Measurements from ENCODE around the gene MRTFA.

The MRTFA gene

DNA sequence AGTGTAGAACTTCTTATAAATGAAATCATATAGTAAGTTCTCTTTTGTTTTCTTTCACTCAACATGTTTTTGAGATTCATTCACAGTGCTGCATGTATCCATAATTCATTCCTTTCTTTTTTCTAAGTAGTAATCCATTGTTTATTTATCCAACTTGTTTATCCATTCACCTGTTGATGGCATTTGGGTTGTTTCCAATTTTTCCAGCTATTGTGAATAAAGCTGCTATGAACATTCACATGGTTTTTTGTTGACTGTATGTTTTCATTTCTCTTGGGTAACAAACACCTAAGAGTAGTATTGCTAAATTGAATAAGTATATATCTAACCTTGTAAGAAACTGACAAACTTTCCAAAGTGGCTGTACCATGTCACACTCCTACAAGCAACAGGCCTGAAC, 23.5 kb downstream of the MRTFA start:
- TF ChIP-seq CTCF (IDR thresholded peaks at IDR 0.05) (no peak), ZFX (IDR thresholded peaks at IDR 0.05; ENCODE audit: borderline replicate concordance) (no peak)
- no peak overlapping the region for H3K27ac ChIP-seq

DNA sequence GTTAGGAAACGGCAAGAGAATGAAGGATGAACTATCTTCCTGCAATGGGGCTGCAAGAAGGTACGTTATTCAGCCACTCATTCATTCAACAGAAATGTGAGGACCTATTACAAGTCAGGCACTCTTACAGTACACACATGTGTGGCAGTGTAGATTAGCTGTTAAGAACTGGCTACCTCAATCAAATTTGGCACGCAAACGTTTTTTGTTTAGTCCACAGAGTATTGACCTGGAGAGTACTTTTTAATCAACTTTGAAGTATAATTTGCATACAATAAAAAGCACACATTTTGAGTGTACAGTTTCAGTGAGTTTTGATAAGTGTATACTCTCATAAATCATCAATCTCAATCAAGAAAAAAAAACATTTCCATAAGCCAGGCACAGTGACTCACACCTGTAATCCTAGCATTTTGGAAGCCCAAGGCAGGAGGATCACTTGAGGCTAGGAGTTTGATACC, 24.2 kb downstream of the MRTFA start:
- no peak overlapping the region for H3K27ac ChIP-seq
- no peak for TF ChIP-seq CTCF (IDR thresholded peaks at IDR 0.05)
- no peak for TF ChIP-seq ZFX (IDR thresholded peaks at IDR 0.05; ENCODE audit: borderline replicate concordance)

DNA sequence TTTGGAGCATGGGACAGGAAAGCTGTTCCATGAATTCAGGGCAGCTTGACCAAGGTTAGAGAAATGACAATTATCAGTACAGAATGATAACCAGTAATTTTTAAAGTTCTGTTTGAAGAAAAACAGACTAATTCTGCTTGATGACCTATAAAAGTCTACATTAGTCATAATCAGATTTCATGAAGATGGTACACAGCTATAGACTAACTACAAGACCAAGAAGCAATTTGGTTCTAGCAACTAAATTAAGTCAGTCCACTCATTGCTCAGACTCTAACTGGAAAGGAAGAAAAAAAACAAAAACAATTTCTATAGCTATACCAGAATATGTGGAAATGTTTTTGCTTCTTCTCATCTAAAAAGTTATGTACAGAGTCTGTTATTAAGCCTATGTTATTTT, 24.9 kb downstream of the MRTFA start:
- no peak for TF ChIP-seq CTCF (IDR thresholded peaks at IDR 0.05)
- no peak for TF ChIP-seq ZFX (IDR thresholded peaks at IDR 0.05; ENCODE audit: borderline replicate concordance)
- no peak overlapping the region for H3K27ac ChIP-seq

DNA sequence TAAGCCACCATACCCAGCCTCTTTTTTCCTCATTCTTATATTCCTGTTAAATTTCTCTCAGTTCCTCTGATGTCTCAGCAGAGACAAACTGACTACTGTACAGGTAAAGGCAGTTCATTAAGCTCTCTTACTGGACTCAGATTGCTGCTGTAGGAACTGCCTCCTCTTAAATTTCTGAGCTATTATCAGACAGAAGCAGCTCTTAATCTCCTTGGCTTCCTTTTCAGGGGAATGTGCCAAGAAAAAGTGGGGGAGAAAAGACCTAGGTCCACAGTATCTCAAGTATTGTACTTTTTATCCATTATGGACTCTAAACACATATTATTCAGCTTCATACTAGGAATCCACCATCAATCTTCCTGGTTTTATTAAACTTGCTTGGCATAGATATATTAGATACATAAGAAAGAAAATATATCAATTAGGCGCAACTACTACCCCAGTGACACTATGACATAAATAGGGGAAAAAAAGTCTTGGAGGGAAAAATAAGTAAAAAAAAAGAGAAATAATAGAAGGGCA, 26.1 kb downstream of the MRTFA start:
- H3K27ac ChIP-seq = no peak overlapping the region
- TF ChIP-seq ZFX (IDR thresholded peaks at IDR 0.05; ENCODE audit: borderline replicate concordance) (no peak), CTCF (IDR thresholded peaks at IDR 0.05) (no peak)

GRCh38 chr22:40609216-40609615, 27.3 kb downstream of the MRTFA start:
- no peak overlapping the region for H3K27ac ChIP-seq
- no peak for TF ChIP-seq ZFX (IDR thresholded peaks at IDR 0.05; ENCODE audit: borderline replicate concordance)
- no peak for TF ChIP-seq CTCF (IDR thresholded peaks at IDR 0.05)

GRCh38 chr22:40607506-40607905, 29.0 kb downstream of the MRTFA start:
- H3K27ac ChIP-seq = no peak overlapping the region
- TF ChIP-seq ZFX (IDR thresholded peaks at IDR 0.05; ENCODE audit: borderline replicate concordance) (no peak), CTCF (IDR thresholded peaks at IDR 0.05) (no peak)

GRCh38 chr22:40606306-40606705, 30.2 kb downstream of the MRTFA start:
- no peak overlapping the region for H3K27ac ChIP-seq
- TF ChIP-seq ZFX (IDR thresholded peaks at IDR 0.05; ENCODE audit: borderline replicate concordance) (no peak), CTCF (IDR thresholded peaks at IDR 0.05) (no peak)

Data from 22Rv1 (cell line).